Brain pericyte (primary cell): ENCODE data around the gene PARP16.
"Not testable (repeated sequence)": the region's sequence is repeated elsewhere in the genome, so short reads cannot be mapped to it uniquely, and the experiment has no call there.

Experiments
- DNase-seq: peaks from one replicate; pipeline ENCODE4 v3.0.0-alpha.2; 2012; ENCODE audit warnings: low read depth, low spot score

Gene PARP16

GRCh38 chr15:65245096-65245856 lies 41.4 kb downstream of the PARP16 start:
- no peak for DNase-seq

- no peak for DNase-seq
Observed at GRCh38 chr15:65244638-65245037, 42.0 kb downstream of the PARP16 start.

GRCh38 chr15:65236443-65236842 lies 50.2 kb downstream of the PARP16 start:
- not testable (repeated sequence) for DNase-seq

- DNase-seq, result no peak
Observed at GRCh38 chr15:65233696-65234095, 53.0 kb downstream of the PARP16 start.

GRCh38 chr15:65232520-65232919 lies 54.2 kb downstream of the PARP16 start:
- no peak for DNase-seq

- DNase-seq, result no peak
Observed at GRCh38 chr15:65231306-65231705, 55.4 kb downstream of the PARP16 start.

- DNase-seq, result not testable (repeated sequence)
Observed at GRCh38 chr15:65226901-65227300, 59.8 kb downstream of the PARP16 start.

- no peak for DNase-seq
Observed at GRCh38 chr15:65226221-65226620, 60.5 kb downstream of the PARP16 start.

GRCh38 chr15:65223996-65224395 lies 62.7 kb downstream of the PARP16 start:
- no peak for DNase-seq

GRCh38 chr15:65222891-65223290 lies 63.8 kb downstream of the PARP16 start:
- no peak for DNase-seq

- DNase-seq, result no peak
Observed at GRCh38 chr15:65221697-65222096, 65.0 kb downstream of the PARP16 start.

- DNase-seq, result no peak
Observed at GRCh38 chr15:65219137-65219536, 67.5 kb downstream of the PARP16 start.

- no peak for DNase-seq
Observed at GRCh38 chr15:65217526-65218482, 68.9 kb downstream of the PARP16 start.

GRCh38 chr15:65215496-65215895 lies 71.2 kb downstream of the PARP16 start:
- no peak for DNase-seq

- DNase-seq, result no peak
Observed at GRCh38 chr15:65214010-65214409, 72.7 kb downstream of the PARP16 start.

GRCh38 chr15:65213241-65213640 lies 73.4 kb downstream of the PARP16 start:
- DNase-seq, result no peak

- no peak for DNase-seq
Observed at GRCh38 chr15:65212097-65212496, 74.6 kb downstream of the PARP16 start.

GRCh38 chr15:65211482-65211982 lies 75.2 kb downstream of the PARP16 start:
- peak; percentile 56 for DNase-seq

- DNase-seq, result no peak
Observed at GRCh38 chr15:65210770-65211481, 75.8 kb downstream of the PARP16 start, which contains the start of gene CILP. Gene CILP (minus strand): TSS chr15:65211473. CDS start chr15:65209755, 1,718 bp downstream.

- no peak for DNase-seq
Observed at GRCh38 chr15:65209701-65210643, 76.7 kb downstream of the PARP16 start.
